Colonic mucosa (tissue), 4 donors: ENCODE data around the gene MESP2. TPM values are rescaled to one million over a fixed set of nuclear protein-coding genes. Genes with fewer than 3 reads are reported as not detected.

Experiments used
- DNase-seq: peaks from one replicate; pipeline ENCODE4 v3.0.0-alpha.2; 2020
- H3K27ac ChIP-seq: fragments of 200-600 bp; one replicate; pipeline ENCODE4 v1.8.0; 2021
- H3K27me3 ChIP-seq: fragments of 200-600 bp; one replicate; pipeline ENCODE4 v1.8.0; 2021
- H3K36me3 ChIP-seq: fragments of 200-600 bp; one replicate; pipeline ENCODE4 v1.8.0; 2021
- H3K4me1 ChIP-seq: fragments of 200-600 bp; one replicate; pipeline ENCODE4 v1.8.0; 2021; ENCODE audit warnings: mild to moderate bottlenecking
- H3K4me3 ChIP-seq: fragments of 200-600 bp; one replicate; pipeline ENCODE4 v1.8.0; 2021
- H3K9ac ChIP-seq, 2 donors: one replicate each; pipeline ENCODE4 v1.7.0; 2013; ENCODE audit warnings: control low read depth in 2 of 2, low read depth in 2 of 2, low read length in 2 of 2
- H3K9me3 ChIP-seq: fragments of 200-600 bp; one replicate; pipeline ENCODE4 v1.8.0; 2021
- intact Hi-C: fragments of 100-400 bp; cut with DNase I; formaldehyde crosslinking; loops from one replicate; pipeline ENCODE4 v1.14.1; 2022
- total RNA-seq, 2 donors: library from RNA; stranded (reverse); fragmentation: NEBNext Ultra II Directional in 1 of 2; extraction: Animal tissue kit (Norgen Biotek cat#: 25700) in 1 of 2; gene quantifications; one replicate each; pipeline ENCODE4 v1.2.1, GENCODE V29; 2021
- TF ChIP-seq, protein P1 (sequence below): fragments of 200-600 bp; IDR thresholded peaks from one replicate; pipeline ENCODE4 v1.8.0; 2022; ENCODE audit warnings: antibody characterized with exemption, mild to moderate bottlenecking
- donor health status: healthy.
- donor health status: DM: no; HTN: no; CAD: no.
- donor health status: DM: no; HTN: no; CAD: no.

Gene MESP2
- total RNA-seq, 2 donors from 2014 or later: 0.45 to 5.4 TPM

- Histone ChIP-seq H3K9me3 (no peaks in the 10 kb centered on the region), H3K4me1 (peaks cover 7% of the 10 kb centered on the region), H3K4me3 (no peak overlapping the region), H3K27me3 (no peaks in the 10 kb centered on the region), H3K27ac (no peak overlapping the region), H3K9ac (peak overlapping the region in 1 of 2 donors; percentile 9), H3K36me3 (no peaks in the 10 kb centered on the region)
- TF ChIP-seq, protein P1, sequence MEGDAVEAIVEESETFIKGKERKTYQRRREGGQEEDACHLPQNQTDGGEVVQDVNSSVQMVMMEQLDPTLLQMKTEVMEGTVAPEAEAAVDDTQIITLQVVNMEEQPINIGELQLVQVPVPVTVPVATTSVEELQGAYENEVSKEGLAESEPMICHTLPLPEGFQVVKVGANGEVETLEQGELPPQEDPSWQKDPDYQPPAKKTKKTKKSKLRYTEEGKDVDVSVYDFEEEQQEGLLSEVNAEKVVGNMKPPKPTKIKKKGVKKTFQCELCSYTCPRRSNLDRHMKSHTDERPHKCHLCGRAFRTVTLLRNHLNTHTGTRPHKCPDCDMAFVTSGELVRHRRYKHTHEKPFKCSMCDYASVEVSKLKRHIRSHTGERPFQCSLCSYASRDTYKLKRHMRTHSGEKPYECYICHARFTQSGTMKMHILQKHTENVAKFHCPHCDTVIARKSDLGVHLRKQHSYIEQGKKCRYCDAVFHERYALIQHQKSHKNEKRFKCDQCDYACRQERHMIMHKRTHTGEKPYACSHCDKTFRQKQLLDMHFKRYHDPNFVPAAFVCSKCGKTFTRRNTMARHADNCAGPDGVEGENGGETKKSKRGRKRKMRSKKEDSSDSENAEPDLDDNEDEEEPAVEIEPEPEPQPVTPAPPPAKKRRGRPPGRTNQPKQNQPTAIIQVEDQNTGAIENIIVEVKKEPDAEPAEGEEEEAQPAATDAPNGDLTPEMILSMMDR: no peak
- no peak for DNase-seq
- intact Hi-C loops: no loop called here
These were observed 49.3 kb downstream of the MESP2 start for GRCh38 chr15:89825271-89825940.

GRCh38 chr15:89826671-89827655 lies 50.8 kb downstream of the MESP2 start:
- H3K4me3 ChIP-seq: no peak overlapping the region
- no peaks in the 10 kb centered on the region for H3K27me3 ChIP-seq
- intact Hi-C loops: no loop called here
- no peak for DNase-seq
- no peak overlapping the region for H3K27ac ChIP-seq
- no peaks in the 10 kb centered on the region for H3K9me3 ChIP-seq
- TF ChIP-seq, protein P1: no peak
- no peak overlapping the region for H3K9ac ChIP-seq
- no peaks in the 10 kb centered on the region for H3K36me3 ChIP-seq
- peaks cover 7% of the 10 kb centered on the region for H3K4me1 ChIP-seq

DNA sequence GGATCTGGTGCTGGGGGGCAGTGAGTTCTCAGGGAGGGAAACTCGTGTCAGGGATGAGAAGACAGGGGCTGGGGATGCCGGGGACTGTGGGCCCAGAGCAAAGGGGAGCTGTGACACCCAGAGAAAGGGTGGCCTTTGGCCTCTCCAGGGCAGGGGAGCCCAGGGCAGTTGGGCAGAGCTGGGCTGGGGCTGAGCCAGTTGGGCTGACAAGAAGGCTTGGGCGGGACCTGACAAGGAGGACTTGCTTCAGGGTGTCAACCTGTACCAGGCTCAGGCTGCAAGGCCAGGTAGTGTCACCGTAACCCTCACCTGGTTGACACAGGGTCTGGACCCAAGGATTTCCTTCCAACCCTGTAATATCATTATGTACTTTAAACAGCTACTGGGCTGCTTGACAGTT lies 51.7 kb downstream of the MESP2 start:
- H3K4me3 ChIP-seq: no peak overlapping the region
- intact Hi-C loops: no loop called here

More for the DNA sequence above, 51.7 kb downstream of the MESP2 start:
- Histone ChIP-seq H3K9ac (peak overlapping the region in 1 of 2 donors; percentile 1), H3K9me3 (no peaks in the 10 kb centered on the region), H3K4me1 (peaks cover 7% of the 10 kb centered on the region), H3K27me3 (no peaks in the 10 kb centered on the region), H3K27ac (peak overlapping the region; percentile 19), H3K36me3 (no peaks in the 10 kb centered on the region)
- TF ChIP-seq, protein P1: no peak
- DNase-seq: peak; percentile 49

Other genes with a start within 250 kb of the MESP2 start
- gene TICRR, start 200.9 kb upstream of the MESP2 start, total RNA-seq: 10 to 100 TPM in 1 of 2 donors, 1 to 10 TPM in 1; 2.9 to 14.6 TPM
- gene KIF7, start 120.9 kb upstream of the MESP2 start, total RNA-seq: 1 to 10 TPM; 1.1 to 1.2 TPM
- gene PLIN1, start 97.0 kb upstream of the MESP2 start, total RNA-seq: 1 to 10 TPM in 1 of 2 donors, under 1 TPM in 1; 0.90 to 1.2 TPM
- 10 to 100 TPM; 14.7 to 19.0 TPM for gene PEX11A, start 85.6 kb upstream of the MESP2 start, total RNA-seq
- gene WDR93, start 85.5 kb upstream of the MESP2 start, total RNA-seq: under 1 TPM in 1 of 2 donors, not detected in 1; 0.13 TPM
- gene MESP1, start 25.1 kb upstream of the MESP2 start, total RNA-seq: 10 to 100 TPM; 10.5 to 11.1 TPM
- gene ANPEP, start 38.5 kb downstream of the MESP2 start, total RNA-seq: 100 to 1,000 TPM; 216 to 567 TPM
- 10 to 100 TPM; 44.5 to 48.6 TPM for gene AP3S2, start 117.7 kb downstream of the MESP2 start, total RNA-seq
- 10 to 100 TPM; 31.7 to 36.7 TPM for gene ARPIN, start 136.6 kb downstream of the MESP2 start, total RNA-seq
- gene ZNF710, start 225.0 kb downstream of the MESP2 start, total RNA-seq: 10 to 100 TPM; 35.0 to 43.7 TPM